Activated T-helper 9 cell treated with anti-CD3 and anti-CD28 coated beads, Interleukin-2, amount 50 U/mL, for 16 hours (primary cell): Measurements from ENCODE around the gene L1TD1.
"Not testable (repeated sequence)": the region's sequence is repeated elsewhere in the genome, so short reads cannot be mapped to it uniquely, and the experiment has no call there.

Experiments used
- DNase-seq: peaks from one replicate; pipeline ENCODE4 v3.0.0-alpha.2; 2020; ENCODE audit warnings: low read depth

The L1TD1 gene

DNA sequence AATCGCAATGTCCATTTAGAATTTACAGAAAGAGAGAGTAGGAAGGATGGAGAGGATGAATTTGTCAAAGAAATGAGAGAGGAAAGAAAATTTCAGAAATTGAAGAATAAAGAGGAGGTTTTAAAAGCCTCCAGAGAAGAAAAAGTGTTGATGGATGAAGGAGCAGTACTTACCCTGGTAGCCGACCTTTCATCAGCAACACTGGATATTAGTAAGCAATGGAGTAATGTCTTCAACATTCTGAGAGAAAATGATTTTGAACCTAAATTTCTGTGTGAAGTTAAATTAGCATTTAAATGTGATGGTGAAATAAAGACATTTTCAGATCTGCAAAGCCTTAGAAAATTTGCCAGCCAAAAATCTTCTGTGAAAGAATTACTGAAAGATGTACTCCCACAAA is 12.5 kb downstream of the L1TD1 start:
- no peak for DNase-seq

DNA sequence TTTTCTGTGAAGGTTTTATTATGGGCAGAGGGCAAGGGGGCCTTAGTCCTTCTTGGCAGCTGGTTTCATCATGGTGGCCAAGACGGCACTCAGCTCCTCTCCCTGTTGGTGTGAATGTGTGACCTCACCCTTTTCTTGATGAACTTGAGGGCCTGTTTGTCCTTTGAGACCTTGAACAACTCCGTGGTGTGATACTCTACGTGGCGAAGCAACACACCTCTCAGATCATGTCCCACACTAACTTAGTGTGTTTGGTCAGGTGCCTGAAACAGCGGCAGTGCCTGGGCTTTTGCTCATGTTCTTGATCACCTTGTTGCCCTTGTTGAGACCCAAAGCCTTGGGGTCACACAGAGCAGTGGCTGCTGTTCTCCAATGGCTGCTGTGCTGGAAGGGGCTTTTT is 13.4 kb downstream of the L1TD1 start:
- DNase-seq: no peak

GRCh38 chr1:62208970-62209369 is 14.3 kb downstream of the L1TD1 start:
- DNase-seq: no peak

DNA sequence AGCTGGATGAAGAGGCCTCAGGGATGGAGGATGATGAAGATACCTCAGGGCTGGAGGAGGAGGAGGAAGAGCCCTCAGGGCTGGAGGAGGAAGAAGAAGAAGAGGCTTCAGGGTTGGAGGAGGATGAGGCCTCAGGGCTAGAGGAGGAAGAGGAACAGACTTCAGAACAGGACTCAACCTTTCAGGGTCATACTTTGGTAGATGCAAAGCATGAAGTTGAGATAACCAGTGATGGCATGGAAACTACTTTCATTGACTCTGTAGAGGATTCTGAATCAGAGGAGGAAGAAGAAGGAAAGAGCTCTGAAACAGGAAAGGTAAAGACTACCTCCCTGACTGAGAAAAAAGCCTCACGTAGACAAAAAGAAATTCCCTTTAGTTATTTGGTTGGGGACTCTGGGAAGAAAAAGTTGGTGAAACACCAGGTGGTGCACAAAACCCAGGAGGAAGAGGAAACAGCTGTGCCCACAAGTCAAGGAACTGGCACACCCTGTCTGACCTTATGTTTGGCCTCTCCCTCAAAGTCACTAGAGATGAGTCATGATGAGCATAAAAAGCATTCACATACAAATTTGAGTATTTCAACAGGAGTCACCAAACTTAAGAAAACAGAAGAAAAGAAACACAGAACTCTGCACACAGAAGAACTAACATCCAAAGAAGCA is 15.4 kb downstream of the L1TD1 start:
- DNase-seq: no peak

DNA sequence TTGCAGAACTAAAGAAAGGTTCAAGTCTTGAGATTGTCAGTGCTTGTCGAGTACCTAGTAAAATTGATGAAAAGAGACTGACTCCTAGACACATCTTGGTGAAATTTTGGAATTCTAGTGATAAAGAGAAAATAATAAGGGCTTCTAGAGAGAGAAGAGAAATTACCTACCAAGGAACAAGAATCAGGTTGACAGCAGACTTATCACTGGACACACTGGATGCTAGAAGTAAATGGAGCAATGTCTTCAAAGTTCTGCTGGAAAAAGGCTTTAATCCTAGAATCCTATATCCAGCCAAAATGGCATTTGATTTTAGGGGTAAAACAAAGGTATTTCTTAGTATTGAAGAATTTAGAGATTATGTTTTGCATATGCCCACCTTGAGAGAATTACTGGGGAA is 16.3 kb downstream of the L1TD1 start:
- DNase-seq: no peak

GRCh38 chr1:62212411-62212810 is 17.8 kb downstream of the L1TD1 start:
- no peak for DNase-seq

- DNase-seq: no peak
Observed at GRCh38 chr1:62213075-62213914, 18.6 kb downstream of the L1TD1 start.

GRCh38 chr1:62218604-62219003 is 24.0 kb downstream of the L1TD1 start:
- DNase-seq: no peak

DNA sequence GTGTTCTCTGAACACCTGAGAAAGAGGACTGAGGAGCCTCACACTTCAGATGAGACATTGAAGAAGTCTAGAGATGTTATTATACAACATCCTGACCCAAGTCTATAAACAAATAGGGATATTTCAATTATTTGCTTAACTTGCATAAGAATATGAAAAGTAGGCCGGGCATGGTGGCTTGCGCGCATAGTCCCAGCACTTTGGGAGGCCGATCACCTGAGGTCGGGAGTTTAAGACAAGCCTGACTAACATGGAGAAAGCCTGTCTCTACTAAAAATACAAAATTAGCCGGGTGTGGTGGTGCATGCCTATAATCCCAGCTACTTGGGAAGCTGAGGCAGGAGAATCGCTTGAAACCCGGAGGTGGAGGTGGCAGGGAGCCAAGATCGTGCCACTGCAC is 25.8 kb downstream of the L1TD1 start:
- not testable (repeated sequence) for DNase-seq

GRCh38 chr1:62221171-62221570 is 26.5 kb downstream of the L1TD1 start:
- DNase-seq: no peak

DNA sequence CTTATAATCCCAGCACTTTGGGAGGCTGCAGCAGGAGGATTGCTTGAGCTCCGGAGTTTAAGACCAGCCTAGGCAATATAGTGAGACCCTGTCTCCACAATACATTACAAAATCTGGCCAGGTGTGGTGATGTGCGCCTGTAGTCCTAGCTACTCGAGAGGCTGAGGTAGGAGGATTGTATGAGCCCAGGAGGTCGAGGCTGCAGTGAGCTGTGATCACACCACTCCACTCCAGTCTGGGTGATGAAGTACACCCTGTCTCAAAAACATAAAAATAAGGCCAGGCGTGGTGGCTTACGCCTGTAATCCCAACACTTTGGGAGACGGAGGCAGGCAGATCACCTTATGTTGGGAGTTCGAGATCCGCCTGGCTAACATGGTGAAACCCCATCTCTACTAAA is 27.7 kb downstream of the L1TD1 start:
- DNase-seq: no peak

- no peak for DNase-seq
Observed at GRCh38 chr1:62224182-62224581, 29.5 kb downstream of the L1TD1 start.

GRCh38 chr1:62227496-62227895 is 32.8 kb downstream of the L1TD1 start:
- DNase-seq: no peak

GRCh38 chr1:62228136-62228882 is 33.7 kb downstream of the L1TD1 start:
- no peak for DNase-seq

- DNase-seq: no peak
Observed at GRCh38 chr1:62228883-62229187, 34.2 kb downstream of the L1TD1 start.

DNA sequence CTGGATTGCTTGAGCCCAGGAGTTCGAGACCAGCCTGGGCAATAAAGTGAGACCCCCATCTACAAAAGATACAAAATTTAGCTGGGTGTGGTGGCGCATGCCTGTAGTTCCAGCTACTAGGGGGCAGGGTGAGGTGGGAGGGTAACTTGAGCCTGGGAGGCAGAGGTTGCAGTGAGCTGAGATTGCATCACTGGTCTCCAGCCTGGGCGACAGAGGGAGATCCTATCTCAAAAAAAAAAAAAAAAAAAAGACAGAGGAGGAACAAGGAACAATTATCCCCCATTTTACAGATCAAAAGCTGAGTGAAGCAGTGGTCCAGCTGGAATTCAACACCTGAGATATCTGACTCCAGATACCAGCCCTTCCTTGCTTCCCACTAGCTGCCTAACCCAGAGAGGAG is 34.8 kb downstream of the L1TD1 start:
- no peak for DNase-seq

GRCh38 chr1:62229932-62230331 is 35.3 kb downstream of the L1TD1 start:
- no peak for DNase-seq

DNA sequence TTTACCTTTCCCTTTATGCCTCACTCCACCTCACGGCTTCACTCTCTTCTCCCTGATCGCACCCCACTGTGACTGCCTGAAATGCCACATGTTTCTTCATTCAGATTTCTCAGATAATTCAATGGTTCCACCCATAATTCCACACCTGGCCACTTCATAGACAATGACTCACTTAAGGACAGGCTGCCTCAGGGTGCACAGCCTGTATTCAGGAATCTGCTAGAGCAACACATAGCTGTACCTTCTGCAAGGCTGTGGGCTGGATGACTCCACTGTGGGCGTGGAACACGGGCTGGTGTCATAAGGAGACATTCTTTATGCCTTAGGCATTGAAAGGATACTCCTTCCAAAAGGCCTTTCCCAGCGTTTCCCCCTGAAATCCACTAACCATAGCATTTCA is 36.1 kb downstream of the L1TD1 start:
- no peak for DNase-seq

GRCh38 chr1:62232871-62233278 is 38.2 kb downstream of the L1TD1 start:
- no peak for DNase-seq

DNA sequence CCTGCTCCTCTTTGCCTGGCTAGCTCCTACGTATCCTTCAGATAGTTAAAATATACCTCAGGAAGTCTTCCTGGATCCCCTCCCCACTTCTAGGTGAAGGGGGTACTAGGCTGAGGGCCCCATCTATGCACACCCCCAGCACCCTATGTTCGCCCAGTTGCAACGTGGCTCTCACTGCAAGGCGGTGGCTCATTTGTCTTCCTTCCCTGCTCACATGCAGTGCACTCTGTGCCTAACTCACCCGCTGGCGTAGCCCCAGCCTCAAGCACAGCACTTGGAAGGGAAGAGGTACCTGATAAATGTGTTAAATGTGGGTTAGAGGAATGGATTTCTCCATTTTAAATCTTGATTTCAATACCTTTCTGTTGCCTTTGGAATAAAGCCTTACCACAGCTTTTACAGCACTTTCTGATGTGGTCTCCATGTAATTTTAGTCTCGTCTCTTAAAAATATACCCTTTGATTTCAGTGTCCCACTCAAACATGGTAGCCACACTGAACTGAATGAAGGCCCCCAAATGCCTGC is 39.3 kb downstream of the L1TD1 start:
- no peak for DNase-seq

DNA sequence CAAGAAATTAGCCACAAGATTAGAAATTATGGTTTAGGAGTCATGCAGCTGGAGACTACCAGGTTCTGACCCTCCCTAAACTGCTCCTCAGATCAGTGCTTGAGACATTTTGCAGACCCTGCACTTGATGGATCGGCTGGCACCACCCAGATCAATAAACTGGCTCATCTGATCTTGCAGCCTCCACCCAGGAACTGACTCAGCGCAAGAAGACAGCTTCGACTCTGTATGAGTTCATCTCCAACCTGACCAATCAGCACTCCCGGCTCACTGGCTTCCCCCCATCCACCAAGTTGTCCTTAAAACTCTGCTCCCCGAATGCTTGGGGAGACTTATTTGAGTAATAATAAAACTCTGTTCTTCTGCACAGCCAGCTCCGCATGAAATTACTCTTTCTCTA is 40.0 kb downstream of the L1TD1 start:
- no peak for DNase-seq

DNA sequence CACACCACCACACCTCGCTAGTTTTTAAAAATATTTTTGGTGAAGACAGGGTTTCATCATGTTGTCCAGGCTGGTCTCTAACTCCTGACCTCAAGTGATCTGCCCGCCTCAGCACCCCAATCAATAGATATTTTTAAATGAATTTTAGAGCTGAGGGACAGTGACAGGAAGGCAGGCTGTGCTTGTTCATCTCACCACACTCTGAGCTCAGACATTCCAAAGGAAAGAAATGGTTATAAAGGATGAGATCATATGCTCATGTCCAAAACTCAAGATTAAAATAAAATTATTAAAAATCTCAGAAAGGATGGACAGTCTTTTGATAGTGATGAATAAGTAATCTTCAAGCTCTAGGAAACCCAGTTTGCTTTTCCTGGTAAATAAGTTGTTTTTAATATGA is 40.9 kb downstream of the L1TD1 start:
- no peak for DNase-seq

- DNase-seq: no peak
Observed at GRCh38 chr1:62237361-62237760, 42.7 kb downstream of the L1TD1 start.
